Prostate gland (tissue), 2 donors: Measurements from ENCODE around the gene ACACB. TPM values are rescaled to one million over a fixed set of nuclear protein-coding genes. Genes with fewer than 3 reads are reported as not detected.

Experiments used
- DNase-seq: peaks from one replicate; pipeline ENCODE4 v3.0.0-alpha.2; 2019; ENCODE audit warnings: low spot score
- H3K27ac ChIP-seq, 2 donors: fragments of 200-600 bp; sonication (generic); 2 replicates each; pipeline ENCODE4 v1.5.1; 2017 to 2019
- H3K27me3 ChIP-seq: fragments of 200-600 bp; sonication (generic); replicated peaks from 2 replicates; pipeline ENCODE4 v1.5.1; 2019; ENCODE audit not compliant: insufficient read depth
- H3K36me3 ChIP-seq, 2 donors: fragments of 200-600 bp; sonication (generic); 1 replicate in 1 of 2; 2 replicates in 1 of 2; pipeline versions ENCODE4 v1.5.1 to v1.8.1; 2017 to 2019
- H3K4me1 ChIP-seq: fragments of 200-600 bp; sonication (generic); replicated peaks from 2 replicates; pipeline ENCODE4 v1.5.1; 2019
- H3K4me3 ChIP-seq, 2 donors: fragments of 200-600 bp; sonication (generic); 2 replicates each; pipeline ENCODE4 v1.5.1; 2017 to 2019
- H3K9me3 ChIP-seq: fragments of 200-600 bp; sonication (generic); 2 replicates; pipeline ENCODE4 v1.5.1; 2017
- POLR2A ChIP-seq: fragments of 450-650 bp; IDR thresholded peaks from one replicate; pipeline ENCODE4 v1.6.1; 2016; ENCODE audit warnings: antibody characterized with exemption, mild to moderate bottlenecking
- POLR2AphosphoS5 ChIP-seq: sonication (generic); formaldehyde crosslinking; IDR thresholded peaks from one replicate; pipeline ENCODE4 v1.6.1; 2017; ENCODE audit warnings: antibody characterized with exemption
- WGBS: methylation state at CpG from one replicate; pipeline ENCODE4 v1.1.5; 2018; 5-methylcytosine and 5-hydroxymethylcytosine counted together
- intact Hi-C: fragments of 100-400 bp; cut with DNase I; formaldehyde crosslinking; loops from one replicate; pipeline ENCODE4 v1.14.2; 2022
- total RNA-seq, 2 donors: library from RNA; depleted of rRNA; stranded (reverse); fragments of >200 nt; gene quantifications; one replicate each; pipeline ENCODE4 v1.1.0, GENCODE V29; 2016
- TF ChIP-seq, protein P1 (sequence below), 4 experiments: fragments of 200-600 bp in 2 of 4; fragments of 450-650 bp in 2 of 4; sonication (generic) in 2 of 4; IDR thresholded peaks; 1 replicate in 3 of 4; 2 replicates in 1 of 4; pipeline ENCODE4 v1.5.1; 2016 to 2019; ENCODE audit warnings: antibody characterized with exemption in 4 of 4, mild to moderate bottlenecking in 2 of 4, moderate library complexity in 2 of 4

ACACB gene
- total RNA-seq, 2 donors from 2014 or later, result 52.5 to 63.3 TPM

DNA sequence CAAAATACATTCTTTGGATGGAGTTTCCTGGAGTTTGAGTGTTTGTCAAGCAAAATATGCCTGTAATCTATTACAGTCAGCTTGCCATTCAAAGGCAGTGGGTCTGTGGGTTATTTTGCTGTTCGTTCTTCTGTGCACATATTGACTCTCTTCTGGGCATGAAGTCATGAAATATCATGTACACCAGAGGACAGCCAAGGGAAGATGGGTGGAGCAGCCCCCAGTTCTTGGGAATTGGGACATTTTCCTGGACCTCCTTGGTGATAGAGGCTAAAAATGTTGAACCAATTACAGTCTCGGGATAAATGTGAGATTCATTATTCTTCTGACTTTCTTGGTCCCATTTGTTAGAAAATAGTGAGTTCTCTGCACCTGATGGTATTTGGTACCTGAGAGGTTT is 103.6 kb downstream of the ACACB start:
- no peaks in the 10 kb centered on the region for H3K4me1 ChIP-seq
- no peak overlapping the region for H3K4me3 ChIP-seq
- H3K27ac ChIP-seq, result no peak overlapping the region
- H3K27me3 ChIP-seq, result no peaks in the 10 kb centered on the region
- TF ChIP-seq, protein P1, sequence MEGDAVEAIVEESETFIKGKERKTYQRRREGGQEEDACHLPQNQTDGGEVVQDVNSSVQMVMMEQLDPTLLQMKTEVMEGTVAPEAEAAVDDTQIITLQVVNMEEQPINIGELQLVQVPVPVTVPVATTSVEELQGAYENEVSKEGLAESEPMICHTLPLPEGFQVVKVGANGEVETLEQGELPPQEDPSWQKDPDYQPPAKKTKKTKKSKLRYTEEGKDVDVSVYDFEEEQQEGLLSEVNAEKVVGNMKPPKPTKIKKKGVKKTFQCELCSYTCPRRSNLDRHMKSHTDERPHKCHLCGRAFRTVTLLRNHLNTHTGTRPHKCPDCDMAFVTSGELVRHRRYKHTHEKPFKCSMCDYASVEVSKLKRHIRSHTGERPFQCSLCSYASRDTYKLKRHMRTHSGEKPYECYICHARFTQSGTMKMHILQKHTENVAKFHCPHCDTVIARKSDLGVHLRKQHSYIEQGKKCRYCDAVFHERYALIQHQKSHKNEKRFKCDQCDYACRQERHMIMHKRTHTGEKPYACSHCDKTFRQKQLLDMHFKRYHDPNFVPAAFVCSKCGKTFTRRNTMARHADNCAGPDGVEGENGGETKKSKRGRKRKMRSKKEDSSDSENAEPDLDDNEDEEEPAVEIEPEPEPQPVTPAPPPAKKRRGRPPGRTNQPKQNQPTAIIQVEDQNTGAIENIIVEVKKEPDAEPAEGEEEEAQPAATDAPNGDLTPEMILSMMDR (IDR thresholded peaks at IDR 0.05), result no peak
- TF ChIP-seq POLR2A, result no peak
- no peak for TF ChIP-seq POLR2AphosphoS5
- 80% methylated on average over 2 of the region's 2 CpGs for WGBS
- no peak for DNase-seq
- peaks cover 0 to 6% of the 10 kb centered on the region in 2 donors for H3K36me3 ChIP-seq
- no peaks in the 10 kb centered on the region for H3K9me3 ChIP-seq
- intact Hi-C loops, result no loop called here

DNA sequence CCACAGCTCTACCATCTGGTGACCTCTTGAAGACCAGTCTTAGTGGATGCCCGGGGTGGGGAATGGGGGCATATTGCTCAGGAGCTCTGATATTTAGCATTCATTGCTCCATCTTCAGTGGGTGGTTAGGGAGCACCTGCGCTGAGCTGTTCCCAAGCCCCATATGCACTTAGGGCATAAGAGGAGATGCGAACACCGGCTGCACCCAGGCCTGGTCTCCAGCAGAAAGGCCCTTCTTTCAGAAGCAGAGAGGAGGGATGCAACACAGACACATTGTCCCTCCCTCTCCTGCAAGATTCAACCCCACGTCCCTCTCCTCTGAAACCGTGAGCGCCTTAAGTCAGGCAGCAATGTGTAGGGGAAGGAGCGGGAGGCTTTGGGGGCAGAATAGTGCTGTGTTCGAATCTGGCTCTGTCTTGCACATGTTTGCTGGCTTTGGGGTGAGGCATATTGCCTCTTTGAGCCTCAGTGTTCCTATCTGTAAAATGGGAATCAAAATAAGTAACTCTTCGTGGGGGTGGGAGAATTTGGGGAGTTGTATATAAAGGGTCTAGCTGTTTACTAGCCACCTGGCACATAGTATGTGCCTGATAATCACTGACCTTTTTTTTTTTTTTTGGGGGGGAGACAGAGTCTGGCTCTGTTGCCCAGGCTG is 105.0 kb downstream of the ACACB start:
- no peaks in the 10 kb centered on the region for H3K4me1 ChIP-seq
- no peaks in the 10 kb centered on the region for H3K27me3 ChIP-seq
- no peak for DNase-seq
- WGBS, result 93% methylated on average over 10 of the region's 10 CpGs
- no peak overlapping the region for H3K4me3 ChIP-seq
- H3K27ac ChIP-seq, result no peak overlapping the region
- intact Hi-C loops, result no loop called here
- TF ChIP-seq, protein P1 (IDR thresholded peaks at IDR 0.05), result no peak
- TF ChIP-seq POLR2A (no peak), POLR2AphosphoS5 (no peak)
- peaks cover 0 to 6% of the 10 kb centered on the region in 2 donors for H3K36me3 ChIP-seq
- no peaks in the 10 kb centered on the region for H3K9me3 ChIP-seq

GRCh38 chr12:109222062-109222461 is 105.7 kb downstream of the ACACB start:
- peaks cover 3 to 5% of the 10 kb centered on the region in 2 donors for H3K36me3 ChIP-seq
- no peak overlapping the region for H3K27ac ChIP-seq
- WGBS, result 76% methylated on average over 7 of the region's 7 CpGs
- intact Hi-C loops, result no loop called here
- no peaks in the 10 kb centered on the region for H3K4me1 ChIP-seq
- no peak overlapping the region for H3K4me3 ChIP-seq
- no peaks in the 10 kb centered on the region for H3K27me3 ChIP-seq
- TF ChIP-seq, protein P1 (IDR thresholded peaks at IDR 0.05), result no peak
- no peak for TF ChIP-seq POLR2AphosphoS5
- TF ChIP-seq POLR2A, result no peak
- no peaks in the 10 kb centered on the region for H3K9me3 ChIP-seq
- DNase-seq, result no peak

DNA sequence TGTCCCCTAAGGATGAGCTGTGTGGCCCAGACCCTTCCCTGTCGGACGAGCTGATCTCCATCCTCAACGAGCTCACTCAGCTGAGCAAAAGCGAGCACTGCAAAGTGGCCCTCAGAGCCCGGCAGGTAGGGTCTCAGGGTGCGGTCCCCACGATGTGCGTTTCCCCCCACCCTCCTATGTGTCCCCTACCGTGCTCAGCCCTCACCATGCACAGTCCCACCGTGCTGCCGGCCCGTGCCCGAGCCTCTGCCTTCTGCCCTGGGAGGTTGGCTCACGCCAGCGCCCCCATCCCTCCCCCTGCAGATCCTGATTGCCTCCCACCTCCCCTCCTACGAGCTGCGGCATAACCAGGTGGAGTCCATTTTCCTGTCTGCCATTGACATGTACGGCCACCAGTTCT is 106.1 kb downstream of the ACACB start:
- Histone ChIP-seq H3K27ac (no peak overlapping the region), H3K4me1 (no peaks in the 10 kb centered on the region), H3K27me3 (no peaks in the 10 kb centered on the region), H3K9me3 (no peaks in the 10 kb centered on the region), H3K36me3 (peaks cover 7 to 9% of the 10 kb centered on the region in 2 donors), H3K4me3 (no peak overlapping the region)
- intact Hi-C loops, result no loop called here
- WGBS, result 85% methylated on average over 18 of the region's 18 CpGs
- no peak for DNase-seq
- TF ChIP-seq, protein P1 (IDR thresholded peaks at IDR 0.05), result no peak
- TF ChIP-seq POLR2A (no peak), POLR2AphosphoS5 (no peak)

GRCh38 chr12:109223211-109223610 is 106.8 kb downstream of the ACACB start:
- peaks cover 8 to 10% of the 10 kb centered on the region in 2 donors for H3K36me3 ChIP-seq
- TF ChIP-seq POLR2A (no peak), POLR2AphosphoS5 (no peak)
- TF ChIP-seq, protein P1 (IDR thresholded peaks at IDR 0.05), result no peak
- 93% methylated on average over 10 of the region's 10 CpGs for WGBS
- no peak overlapping the region for H3K27ac ChIP-seq
- intact Hi-C loops, result no loop called here
- H3K27me3 ChIP-seq, result no peaks in the 10 kb centered on the region
- no peak overlapping the region for H3K4me3 ChIP-seq
- no peak for DNase-seq
- H3K9me3 ChIP-seq, result no peaks in the 10 kb centered on the region
- no peaks in the 10 kb centered on the region for H3K4me1 ChIP-seq
